Measurements from ENCODE around the gene PHLPP1.

The PHLPP1 gene

GRCh38 chr18:62885804-62886203, 170.5 kb downstream of the PHLPP1 start:
- H3K4me3 ChIP-seq (ENCODE audit: low read length, poor library complexity, severe bottlenecking): no peak overlapping the region
- H2AFZ ChIP-seq (ENCODE audit: low read length): no peak overlapping the region
- no peak overlapping the region for H3K4me2 ChIP-seq (ENCODE audit: low read depth, low read length, poor library complexity, severe bottlenecking)
- H3K36me3 ChIP-seq (ENCODE audit: insufficient read depth, low read length): no peaks in the 10 kb centered on the region
- H3K9ac ChIP-seq (ENCODE audit: low read depth, low read length, poor library complexity, severe bottlenecking): no peak overlapping the region
- no peaks in the 10 kb centered on the region for H4K20me1 ChIP-seq (ENCODE audit: insufficient read depth, low read length, poor library complexity, severe bottlenecking)
- H3K79me2 ChIP-seq (ENCODE audit: insufficient read depth, low read length): peaks cover 6% of the 10 kb centered on the region; the same call in 1 of the 2 replicates
- H3K4me1 ChIP-seq (ENCODE audit: insufficient read depth, low read length, poor library complexity, severe bottlenecking): peaks cover 8% of the 10 kb centered on the region
- H3K9me3 ChIP-seq (ENCODE audit: insufficient read depth, low read depth, low read length): no peaks in the 10 kb centered on the region
- no peaks in the 10 kb centered on the region for H3K9me2 ChIP-seq (replicated peaks; ENCODE audit: low read depth, low read length)
- H3K27me3 ChIP-seq (ENCODE audit: insufficient read depth, low read length, poor library complexity, severe bottlenecking): no peaks in the 10 kb centered on the region
- TF ChIP-seq EZH2phosphoT487 (IDR thresholded peaks at IDR 0.05; ENCODE audit: borderline replicate concordance): no peak
- H3F3A ChIP-seq (ENCODE audit: low read depth): no peaks in the 10 kb centered on the region

DNA sequence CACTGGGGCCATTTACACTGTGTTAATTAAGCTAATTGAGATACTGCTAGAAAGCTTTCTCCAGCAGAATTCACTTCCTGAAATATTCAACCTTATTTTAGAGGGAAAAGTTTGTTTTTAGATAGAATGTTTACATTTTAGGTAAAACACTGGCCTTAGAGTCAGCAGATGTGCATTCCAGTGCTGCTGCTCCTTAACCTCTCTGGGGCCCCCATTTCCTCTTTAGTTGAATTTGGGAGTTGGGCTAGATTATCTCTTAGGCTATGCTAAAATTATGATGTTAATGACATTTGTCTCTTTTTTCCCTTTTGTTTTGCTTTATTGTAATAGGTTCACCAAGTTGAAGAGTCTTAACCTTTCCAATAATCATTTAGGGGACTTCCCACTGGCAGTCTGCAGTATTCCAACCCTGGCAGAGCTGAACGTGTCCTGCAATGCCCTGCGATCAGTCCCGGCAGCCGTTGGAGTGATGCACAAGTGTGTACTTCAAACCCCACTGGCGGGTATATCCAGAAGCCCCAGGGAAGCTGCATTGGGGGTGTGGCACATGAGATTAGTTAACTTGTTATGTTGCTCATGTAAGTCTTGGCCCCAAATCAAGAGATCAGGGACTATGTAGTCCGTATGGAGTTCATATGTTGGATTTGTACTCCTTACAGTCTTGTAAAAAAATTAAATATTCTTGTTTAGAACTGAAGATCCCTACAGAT, 179.5 kb downstream of the PHLPP1 start:
- Histone ChIP-seq H3K9me2 (replicated peaks; ENCODE audit: low read depth, low read length) (no peaks in the 10 kb centered on the region), H3K4me3 (ENCODE audit: low read length, poor library complexity, severe bottlenecking) (no peak overlapping the region), H3K9me3 (ENCODE audit: insufficient read depth, low read depth, low read length) (no peaks in the 10 kb centered on the region), H3K27me3 (ENCODE audit: insufficient read depth, low read length, poor library complexity, severe bottlenecking) (no peaks in the 10 kb centered on the region), H4K20me1 (ENCODE audit: insufficient read depth, low read length, poor library complexity, severe bottlenecking) (no peaks in the 10 kb centered on the region), H3K9ac (ENCODE audit: low read depth, low read length, poor library complexity, severe bottlenecking) (no peak overlapping the region), H3K4me1 (ENCODE audit: insufficient read depth, low read length, poor library complexity, severe bottlenecking) (peaks cover 6% of the 10 kb centered on the region), H3K36me3 (ENCODE audit: insufficient read depth, low read length) (peaks cover 47% of the 10 kb centered on the region; the same call in 1 of the 2 replicates), H2AFZ (ENCODE audit: low read length) (no peak overlapping the region), H3F3A (ENCODE audit: low read depth) (no peaks in the 10 kb centered on the region), H3K79me2 (ENCODE audit: insufficient read depth, low read length) (no peaks in the 10 kb centered on the region), H3K4me2 (ENCODE audit: low read depth, low read length, poor library complexity, severe bottlenecking) (no peak overlapping the region)
- no peak for TF ChIP-seq CTCF (conservative IDR thresholded peaks at IDR 0.05; ENCODE audit: low read length)
- no peak for TF ChIP-seq EZH2phosphoT487 (IDR thresholded peaks at IDR 0.05; ENCODE audit: borderline replicate concordance)

DNA sequence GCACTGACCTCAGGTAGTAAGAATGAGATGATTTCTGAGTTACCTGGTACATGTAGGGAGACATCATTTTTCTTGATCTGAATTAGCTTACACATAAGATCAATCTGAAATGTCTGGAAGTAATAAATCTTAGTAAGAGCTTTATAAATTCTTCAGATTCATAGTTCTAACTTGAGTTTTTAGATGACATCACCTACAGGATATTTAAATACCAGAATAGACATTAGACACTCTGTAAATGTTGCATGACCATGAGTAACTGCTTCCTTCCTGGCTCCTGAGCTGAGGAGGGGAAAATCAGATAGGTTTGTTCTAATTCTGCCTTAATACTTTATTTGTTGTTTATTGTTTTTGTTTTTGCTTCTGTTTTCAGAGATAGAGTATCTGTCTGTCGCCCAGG, 181.8 kb downstream of the PHLPP1 start:
- Histone ChIP-seq H3F3A (ENCODE audit: low read depth) (no peaks in the 10 kb centered on the region), H3K9me3 (ENCODE audit: insufficient read depth, low read depth, low read length) (no peaks in the 10 kb centered on the region), H2AFZ (ENCODE audit: low read length) (no peak overlapping the region), H3K79me2 (ENCODE audit: insufficient read depth, low read length) (no peaks in the 10 kb centered on the region), H3K4me1 (ENCODE audit: insufficient read depth, low read length, poor library complexity, severe bottlenecking) (peaks cover 6% of the 10 kb centered on the region), H3K9me2 (replicated peaks; ENCODE audit: low read depth, low read length) (no peaks in the 10 kb centered on the region), H4K20me1 (ENCODE audit: insufficient read depth, low read length, poor library complexity, severe bottlenecking) (no peaks in the 10 kb centered on the region), H3K9ac (ENCODE audit: low read depth, low read length, poor library complexity, severe bottlenecking) (no peak overlapping the region), H3K27me3 (ENCODE audit: insufficient read depth, low read length, poor library complexity, severe bottlenecking) (no peaks in the 10 kb centered on the region), H3K4me2 (ENCODE audit: low read depth, low read length, poor library complexity, severe bottlenecking) (no peak overlapping the region), H3K4me3 (ENCODE audit: low read length, poor library complexity, severe bottlenecking) (no peak overlapping the region), H3K36me3 (ENCODE audit: insufficient read depth, low read length) (peaks cover 59% of the 10 kb centered on the region; the same call in 1 of the 2 replicates)
- no peak for TF ChIP-seq EZH2phosphoT487 (IDR thresholded peaks at IDR 0.05; ENCODE audit: borderline replicate concordance)
- no peak for TF ChIP-seq CTCF (conservative IDR thresholded peaks at IDR 0.05; ENCODE audit: low read length)

GRCh38 chr18:62898359-62898758, 183.0 kb downstream of the PHLPP1 start:
- Histone ChIP-seq H3K9me3 (ENCODE audit: insufficient read depth, low read depth, low read length) (no peaks in the 10 kb centered on the region), H3F3A (ENCODE audit: low read depth) (no peaks in the 10 kb centered on the region), H3K36me3 (ENCODE audit: insufficient read depth, low read length) (peaks cover 71% of the 10 kb centered on the region; the same call in 1 of the 2 replicates), H3K4me2 (ENCODE audit: low read depth, low read length, poor library complexity, severe bottlenecking) (no peak overlapping the region), H4K20me1 (ENCODE audit: insufficient read depth, low read length, poor library complexity, severe bottlenecking) (no peaks in the 10 kb centered on the region), H3K27me3 (ENCODE audit: insufficient read depth, low read length, poor library complexity, severe bottlenecking) (no peaks in the 10 kb centered on the region), H3K4me3 (ENCODE audit: low read length, poor library complexity, severe bottlenecking) (no peak overlapping the region), H2AFZ (ENCODE audit: low read length) (no peak overlapping the region), H3K9ac (ENCODE audit: low read depth, low read length, poor library complexity, severe bottlenecking) (no peak overlapping the region), H3K79me2 (ENCODE audit: insufficient read depth, low read length) (no peaks in the 10 kb centered on the region), H3K9me2 (replicated peaks; ENCODE audit: low read depth, low read length) (no peaks in the 10 kb centered on the region), H3K4me1 (ENCODE audit: insufficient read depth, low read length, poor library complexity, severe bottlenecking) (peaks cover 6% of the 10 kb centered on the region)
- no peak for TF ChIP-seq EZH2phosphoT487 (IDR thresholded peaks at IDR 0.05; ENCODE audit: borderline replicate concordance)
- no peak for TF ChIP-seq CTCF (conservative IDR thresholded peaks at IDR 0.05; ENCODE audit: low read length)
